GM18868 (cell line): ENCODE results near the gene KCNH6.

Source experiments
- ATAC-seq: cut with Tn5 transposase; IDR thresholded peaks from one replicate; pipeline ENCODE4 v1.9.1; 2021; ENCODE audit warnings: mild to moderate bottlenecking, moderate library complexity; ENCODE audit not compliant: unreplicated experiment

The KCNH6 gene

DNA sequence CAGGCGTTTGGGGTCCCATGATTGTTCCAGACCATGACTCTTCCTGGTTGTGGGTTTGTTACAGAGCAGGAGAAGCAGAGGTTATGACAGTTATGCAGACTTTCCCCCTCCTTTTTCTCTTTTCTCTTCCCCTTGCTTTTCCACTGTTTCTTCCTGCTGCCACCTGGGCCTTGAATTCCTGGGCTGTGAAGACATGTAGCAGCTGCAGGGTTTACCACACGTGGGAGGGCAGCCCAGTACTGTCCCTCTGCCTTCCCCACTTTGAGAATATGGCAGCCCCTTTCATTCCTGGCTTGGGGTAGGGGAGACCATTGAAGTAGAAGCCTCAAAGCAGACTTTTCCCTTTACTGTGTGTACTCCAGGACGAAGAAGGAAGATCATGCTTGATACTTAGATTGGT is 69.6 kb downstream of the KCNH6 start:
- ATAC-seq, result no peak

DNA sequence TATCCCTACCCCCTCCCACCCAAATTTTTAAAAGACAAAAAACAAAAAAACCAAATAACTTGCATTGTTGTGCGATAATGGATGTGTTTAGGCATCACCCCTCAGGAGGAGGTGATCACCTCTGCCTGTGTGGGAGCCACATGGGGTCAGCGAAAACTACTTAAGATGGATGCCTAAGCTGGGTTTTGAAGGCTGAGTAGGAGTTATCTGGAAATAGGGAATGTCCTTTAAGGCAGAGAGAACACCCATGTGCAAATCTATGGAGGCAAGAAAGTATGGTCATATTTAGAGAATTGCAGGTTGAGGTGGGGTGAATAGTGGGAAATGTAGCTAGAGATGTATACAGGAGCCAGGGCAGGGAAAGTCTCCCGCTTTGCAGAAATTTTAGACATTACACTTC is 72.0 kb downstream of the KCNH6 start:
- no peak for ATAC-seq
